ENCODE measurements around the gene SCAMP5.

The SCAMP5 gene

DNA sequence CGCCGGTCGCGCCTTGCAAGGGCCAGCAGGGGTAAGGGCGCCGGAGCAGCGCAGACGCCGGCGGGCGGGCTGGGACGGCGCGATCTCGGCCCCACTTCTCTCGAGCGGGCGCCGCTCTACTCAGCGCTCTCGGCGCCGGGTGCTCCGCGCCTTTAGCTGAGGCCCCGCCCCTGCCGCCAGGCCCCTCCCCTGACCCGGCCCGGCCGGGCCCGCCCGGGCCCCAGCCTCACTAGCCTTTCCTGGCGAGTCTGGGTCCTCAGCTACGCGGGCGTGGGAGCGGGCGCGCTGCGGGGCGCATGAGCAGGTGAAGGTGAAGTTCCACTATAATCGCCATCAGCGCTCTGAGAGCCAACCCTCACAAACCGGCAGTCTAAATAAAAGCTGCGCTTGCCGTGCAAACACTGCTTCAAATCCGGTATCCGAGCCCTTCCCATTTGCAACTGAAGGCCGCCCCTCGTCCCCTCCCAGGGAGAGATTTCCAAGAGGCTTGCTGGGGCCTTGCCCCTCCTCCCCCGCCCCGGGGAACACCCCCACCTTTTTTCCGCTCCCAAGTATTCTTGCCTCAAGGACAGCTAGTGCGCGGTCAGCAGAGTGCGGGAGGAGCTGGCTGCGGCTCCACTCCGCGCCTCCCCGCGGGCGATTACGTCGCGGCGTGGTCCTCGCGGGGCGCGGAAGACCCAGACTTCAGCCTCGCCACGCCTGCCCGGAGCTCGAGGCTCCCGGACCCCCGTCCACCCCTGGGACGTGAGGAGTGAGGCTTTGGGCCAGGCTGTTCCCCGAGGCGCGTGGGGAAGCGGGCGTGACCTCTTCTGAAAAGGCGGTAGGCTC is 38.5 kb upstream of the SCAMP5 start, which contains the start of gene RPP25:
RPP25 (minus strand) TSS at position 125 of the 828 bp plus-strand sequence. CDS start 189 bp downstream, outside the sequence.
- H3K4me3 ChIP-seq (ENCODE audit: low read depth, low read length), result peak within 1 kb of the TSS; percentile 56
- TF ChIP-seq, protein P1, sequence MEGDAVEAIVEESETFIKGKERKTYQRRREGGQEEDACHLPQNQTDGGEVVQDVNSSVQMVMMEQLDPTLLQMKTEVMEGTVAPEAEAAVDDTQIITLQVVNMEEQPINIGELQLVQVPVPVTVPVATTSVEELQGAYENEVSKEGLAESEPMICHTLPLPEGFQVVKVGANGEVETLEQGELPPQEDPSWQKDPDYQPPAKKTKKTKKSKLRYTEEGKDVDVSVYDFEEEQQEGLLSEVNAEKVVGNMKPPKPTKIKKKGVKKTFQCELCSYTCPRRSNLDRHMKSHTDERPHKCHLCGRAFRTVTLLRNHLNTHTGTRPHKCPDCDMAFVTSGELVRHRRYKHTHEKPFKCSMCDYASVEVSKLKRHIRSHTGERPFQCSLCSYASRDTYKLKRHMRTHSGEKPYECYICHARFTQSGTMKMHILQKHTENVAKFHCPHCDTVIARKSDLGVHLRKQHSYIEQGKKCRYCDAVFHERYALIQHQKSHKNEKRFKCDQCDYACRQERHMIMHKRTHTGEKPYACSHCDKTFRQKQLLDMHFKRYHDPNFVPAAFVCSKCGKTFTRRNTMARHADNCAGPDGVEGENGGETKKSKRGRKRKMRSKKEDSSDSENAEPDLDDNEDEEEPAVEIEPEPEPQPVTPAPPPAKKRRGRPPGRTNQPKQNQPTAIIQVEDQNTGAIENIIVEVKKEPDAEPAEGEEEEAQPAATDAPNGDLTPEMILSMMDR (IDR thresholded peaks at IDR 0.05; ENCODE audit: borderline replicate concordance, insufficient read depth, low read depth, low read length), result no peak

GRCh38 chr15:74957476-74958035 is 37.8 kb upstream of the SCAMP5 start:
- TF ChIP-seq, protein P1 (IDR thresholded peaks at IDR 0.05; ENCODE audit: borderline replicate concordance, insufficient read depth, low read depth, low read length), result no peak
- H3K4me3 ChIP-seq (ENCODE audit: low read depth, low read length), result no peak overlapping the region

DNA sequence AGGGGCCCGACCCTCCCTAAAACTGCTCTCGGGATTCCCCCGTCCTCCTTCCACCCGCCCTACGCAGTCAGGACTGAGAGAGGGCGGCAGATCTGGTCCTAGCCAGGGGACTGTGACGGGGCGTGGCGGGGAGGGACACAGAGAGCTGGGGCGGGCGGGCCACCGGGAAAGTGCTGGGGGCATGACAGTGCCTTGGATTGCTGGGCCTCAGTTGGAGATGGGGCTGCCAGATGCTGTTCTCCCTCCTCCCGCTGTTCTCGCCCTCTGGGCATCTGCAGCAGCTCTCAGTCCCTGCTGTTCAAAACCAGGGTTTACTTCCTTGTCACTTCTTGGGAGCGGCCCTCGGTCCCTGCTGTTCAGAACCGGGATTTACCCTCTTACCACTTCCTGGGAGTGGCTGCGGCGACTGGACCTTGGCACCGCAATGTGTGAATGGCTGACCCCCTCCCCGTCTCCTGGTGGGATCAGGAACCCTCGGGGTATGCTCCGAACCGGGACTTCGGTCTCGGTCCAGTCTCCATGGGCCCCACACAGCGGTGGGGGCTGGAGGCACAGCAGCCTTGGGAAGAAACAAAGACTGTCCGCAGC is 36.9 kb upstream of the SCAMP5 start:
- H3K4me3 ChIP-seq (ENCODE audit: low read depth, low read length), result no peak overlapping the region
- TF ChIP-seq, protein P1 (IDR thresholded peaks at IDR 0.05; ENCODE audit: borderline replicate concordance, insufficient read depth, low read depth, low read length), result no peak

DNA sequence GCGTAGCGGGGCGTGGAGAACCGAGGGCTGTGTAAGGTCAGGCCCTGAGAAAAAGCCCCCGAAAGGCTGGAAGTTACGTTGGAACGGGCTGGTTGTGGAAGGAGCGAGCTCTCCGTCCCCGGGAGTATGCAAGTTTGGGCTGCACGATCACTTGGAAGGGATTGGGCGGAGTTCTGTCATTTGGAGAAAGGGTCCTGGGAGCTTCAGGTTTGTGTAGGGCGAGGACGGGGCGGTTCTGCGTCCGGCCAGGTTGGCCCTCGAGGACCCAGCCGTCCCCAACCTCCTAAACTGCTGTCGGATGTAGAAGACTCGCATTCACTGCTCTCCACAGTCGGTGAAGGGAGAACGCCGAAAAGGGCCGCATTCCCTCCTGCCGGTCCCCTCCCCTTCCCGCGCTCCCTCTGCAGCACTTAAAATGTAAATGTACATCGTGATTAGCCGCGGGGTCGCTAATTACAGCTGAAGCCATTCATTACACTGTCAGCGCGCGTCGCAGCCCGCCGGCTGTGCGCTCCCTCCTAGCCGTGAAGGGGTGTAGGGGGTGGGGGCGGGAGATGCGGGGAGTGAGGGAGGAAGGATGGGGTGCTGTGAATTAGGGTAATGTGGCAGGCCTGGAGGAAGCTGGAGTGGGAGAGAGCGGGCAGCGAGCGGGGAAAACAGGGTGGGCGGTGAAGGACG is 36.3 kb upstream of the SCAMP5 start:
- TF ChIP-seq, protein P1 (IDR thresholded peaks at IDR 0.05; ENCODE audit: borderline replicate concordance, insufficient read depth, low read depth, low read length), result no peak
- H3K4me3 ChIP-seq (ENCODE audit: low read depth, low read length), result no peak overlapping the region

DNA sequence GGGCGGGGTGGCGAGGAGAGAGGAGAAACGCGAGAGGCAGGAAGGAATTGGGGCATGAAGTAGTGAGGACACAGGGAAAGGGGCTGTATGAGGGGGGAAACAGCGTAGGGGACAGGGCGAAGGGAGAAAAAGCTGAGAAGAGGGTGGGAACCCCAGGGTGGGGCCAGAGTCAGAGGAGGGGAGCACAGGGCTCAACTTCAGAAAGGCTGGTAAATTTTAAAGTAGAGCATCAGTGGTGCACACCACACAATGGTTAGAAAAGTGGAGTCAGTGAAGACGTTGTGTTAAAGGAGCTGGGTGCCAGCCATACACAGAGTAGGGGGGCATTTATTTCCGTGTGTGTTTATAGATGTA is 35.8 kb upstream of the SCAMP5 start:
- no peak overlapping the region for H3K4me3 ChIP-seq (ENCODE audit: low read depth, low read length)
- TF ChIP-seq, protein P1 (IDR thresholded peaks at IDR 0.05; ENCODE audit: borderline replicate concordance, insufficient read depth, low read depth, low read length), result no peak

- TF ChIP-seq, protein P1 (IDR thresholded peaks at IDR 0.05; ENCODE audit: borderline replicate concordance, insufficient read depth, low read depth, low read length), result no peak
- no peak overlapping the region for H3K4me3 ChIP-seq (ENCODE audit: low read depth, low read length)
Observed at GRCh38 chr15:74960286-74960685, 35.1 kb upstream of the SCAMP5 start.

Measured in GM12875 (cell line).